ENCODE measurements around the gene PPP4C. TPM values are rescaled to one million over a fixed set of nuclear protein-coding genes. Genes with fewer than 3 reads are reported as not detected.

PPP4C gene
- total RNA-seq, 1 experiment from 2014 or later, result 163 TPM

- H3K4ac ChIP-seq (ENCODE audit: low read depth, low read length), result no peak overlapping the region
- no peak overlapping the region for H2BK15ac ChIP-seq (ENCODE audit: low read depth, low read length)
- H4K5ac ChIP-seq (ENCODE audit: insufficient read length, low read depth, low read length), result no peak overlapping the region
- H3T11ph ChIP-seq (ENCODE audit: low read length), result no peak overlapping the region
- H3K9ac ChIP-seq (ENCODE audit: extremely low read depth, insufficient read length, low read length), result no peak overlapping the region
- no peak overlapping the region for H3K18ac ChIP-seq (ENCODE audit: insufficient read length, low read depth, low read length)
- Mint-ChIP-seq H3K27me3 (ENCODE audit: low read depth) (0 out of 2 replicates have a peak, but pooled peaks cover 4% of the 10 kb centered on the region), H3K4me1 (no peaks in the 10 kb centered on the region), H3K9me3 (no peaks in the 10 kb centered on the region), H3K36me3 (ENCODE audit: insufficient read depth in 1 of 3, low read depth in 3 of 3) (peaks cover 33 to 59% (median 57%) of the 10 kb centered on the region in 3 experiments), H3K4me3 (no peak overlapping the region), H3K27ac (no peak overlapping the region)
- H2AFZ ChIP-seq (ENCODE audit: low read length), result no peak overlapping the region
- no peak overlapping the region for H3K14ac ChIP-seq (ENCODE audit: insufficient read depth, low read length)
- no peak overlapping the region for H2AK5ac ChIP-seq (ENCODE audit: insufficient read length, low read length)
- H3K27ac ChIP-seq (ENCODE audit: insufficient read length, low read depth, low read length), result no peak overlapping the region
- no peaks in the 10 kb centered on the region for H3K23me2 ChIP-seq (ENCODE audit: insufficient read length, low read depth, low read length, poor library complexity, severe bottlenecking)
- TF ChIP-seq, protein P1, sequence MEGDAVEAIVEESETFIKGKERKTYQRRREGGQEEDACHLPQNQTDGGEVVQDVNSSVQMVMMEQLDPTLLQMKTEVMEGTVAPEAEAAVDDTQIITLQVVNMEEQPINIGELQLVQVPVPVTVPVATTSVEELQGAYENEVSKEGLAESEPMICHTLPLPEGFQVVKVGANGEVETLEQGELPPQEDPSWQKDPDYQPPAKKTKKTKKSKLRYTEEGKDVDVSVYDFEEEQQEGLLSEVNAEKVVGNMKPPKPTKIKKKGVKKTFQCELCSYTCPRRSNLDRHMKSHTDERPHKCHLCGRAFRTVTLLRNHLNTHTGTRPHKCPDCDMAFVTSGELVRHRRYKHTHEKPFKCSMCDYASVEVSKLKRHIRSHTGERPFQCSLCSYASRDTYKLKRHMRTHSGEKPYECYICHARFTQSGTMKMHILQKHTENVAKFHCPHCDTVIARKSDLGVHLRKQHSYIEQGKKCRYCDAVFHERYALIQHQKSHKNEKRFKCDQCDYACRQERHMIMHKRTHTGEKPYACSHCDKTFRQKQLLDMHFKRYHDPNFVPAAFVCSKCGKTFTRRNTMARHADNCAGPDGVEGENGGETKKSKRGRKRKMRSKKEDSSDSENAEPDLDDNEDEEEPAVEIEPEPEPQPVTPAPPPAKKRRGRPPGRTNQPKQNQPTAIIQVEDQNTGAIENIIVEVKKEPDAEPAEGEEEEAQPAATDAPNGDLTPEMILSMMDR (conservative IDR thresholded peaks at IDR 0.05), result no peak
- no peaks in the 10 kb centered on the region for H3K27me3 ChIP-seq (ENCODE audit: insufficient read depth, low read length)
- no peaks in the 10 kb centered on the region for H3K9me3 ChIP-seq (ENCODE audit: control insufficient read depth, low read depth, low read length)
- no peak overlapping the region for H2BK5ac ChIP-seq (ENCODE audit: insufficient read length, low read length)
- no peak overlapping the region for H3K4me2 ChIP-seq (ENCODE audit: insufficient read depth, insufficient read length, low read length)
- WGBS (ENCODE audit: extremely low coverage, insufficient read length, low lambda C conversion rate), result no CpG with 5 or more reads among the region's 17 CpGs
- no peak overlapping the region for H4K91ac ChIP-seq (ENCODE audit: insufficient read length, low read depth, low read length)
- H4K8ac ChIP-seq (replicated peaks; ENCODE audit: insufficient read length, low read depth, low read length), result no peak overlapping the region
- no peaks in the 10 kb centered on the region for H4K20me1 ChIP-seq (ENCODE audit: control insufficient read depth, insufficient read depth, insufficient read length)
- no peak overlapping the region for H3K56ac ChIP-seq (ENCODE audit: insufficient read length, low read depth, low read length)
- no peak overlapping the region for H2BK12ac ChIP-seq (ENCODE audit: insufficient read length, low read depth, low read length)
- H2BK120ac ChIP-seq (ENCODE audit: low read depth, low read length, poor library complexity, severe bottlenecking), result no peak overlapping the region
- H3K23ac ChIP-seq (ENCODE audit: insufficient read length, low read depth, low read length), result no peak overlapping the region
- H2BK20ac ChIP-seq (ENCODE audit: low read depth, low read length, poor library complexity, severe bottlenecking), result no peak overlapping the region
- DNase-seq, result no peak
- H3K79me1 ChIP-seq (ENCODE audit: insufficient read depth, low read depth, low read length, poor library complexity, severe bottlenecking), result no peaks in the 10 kb centered on the region
- H3K79me2 ChIP-seq (ENCODE audit: insufficient read depth, low read length), result no peaks in the 10 kb centered on the region
- no peaks in the 10 kb centered on the region for H3K4me1 ChIP-seq (ENCODE audit: insufficient read depth, low read length)
Observed at GRCh38 chr16:30084816-30085159, 9.0 kb downstream of the PPP4C start.
